GM12864 (cell line): ENCODE data around the gene FAM177A1.

ENCODE experiments used
- DNase-seq: peaks from one replicate; pipeline ENCODE4 v3.0.0-alpha.2; 2011; ENCODE audit warnings: low read depth
- H3K4me3 ChIP-seq: 2 replicates; pipeline ENCODE4 v1.5.1; 2011; ENCODE audit warnings: mild to moderate bottlenecking, low read depth, low read length, control low read depth
- CTCF ChIP-seq: IDR thresholded peaks from 2 replicates; pipeline ENCODE4 v1.5.1; 2011; ENCODE audit warnings: low read depth, mild to moderate bottlenecking, moderate library complexity, low read length, control low read depth, inconsistent platforms; ENCODE audit errors: missing control alignments

Gene FAM177A1

GRCh38 chr14:35124127-35124526 is 78.1 kb downstream of the FAM177A1 start:
- no peak overlapping the region for H3K4me3 ChIP-seq
- no peak for TF ChIP-seq CTCF
- DNase-seq: no peak
